Ishikawa (cell line): ENCODE data around the gene ASB2.
A peak's percentile ranks its signal among the peaks of the same experiment; 100 is the strongest.

ENCODE experiments used
- CEBPB ChIP-seq: IDR thresholded peaks from 2 replicates; pipeline ENCODE4 v1.6.1; 2012
- CREB1 ChIP-seq: IDR thresholded peaks from 2 replicates; pipeline ENCODE4 v1.6.1; 2012; ENCODE audit warnings: low read depth
- EGR1 ChIP-seq: IDR thresholded peaks from 2 replicates; pipeline ENCODE4 v1.6.1; 2012
- EP300 ChIP-seq: IDR thresholded peaks from 2 replicates; pipeline ENCODE4 v1.6.1; 2012; ENCODE audit warnings: borderline replicate concordance
- FOXM1 ChIP-seq: IDR thresholded peaks from 2 replicates; pipeline ENCODE4 v1.6.1; 2012; ENCODE audit warnings: low read depth, borderline replicate concordance
- NFIC ChIP-seq: IDR thresholded peaks from 2 replicates; pipeline ENCODE4 v1.6.1; 2012
- RAD21 ChIP-seq: IDR thresholded peaks from 2 replicates; pipeline ENCODE4 v1.6.1; 2012; ENCODE audit warnings: low read depth
- TAF1 ChIP-seq: IDR thresholded peaks from 2 replicates; pipeline ENCODE4 v1.6.1; 2012; ENCODE audit warnings: low read depth, mild to moderate bottlenecking
- TCF12 ChIP-seq: IDR thresholded peaks from 2 replicates; pipeline ENCODE4 v1.6.1; 2012; ENCODE audit warnings: low read depth
- TEAD4 ChIP-seq: IDR thresholded peaks from 2 replicates; pipeline ENCODE4 v1.6.1; 2012
- YY1 ChIP-seq: IDR thresholded peaks from 2 replicates; pipeline ENCODE4 v1.6.1; 2012; ENCODE audit warnings: low read depth
- ZBTB7A ChIP-seq: IDR thresholded peaks from 2 replicates; pipeline ENCODE4 v1.6.1; 2012; ENCODE audit warnings: low read depth
- TF ChIP-seq, protein P1 (sequence below): IDR thresholded peaks from 2 replicates; pipeline ENCODE4 v1.6.1; 2012
- TF ChIP-seq, protein P2 (sequence below): IDR thresholded peaks from 2 replicates; pipeline ENCODE4 v1.6.1; 2012; ENCODE audit warnings: low read depth, mild to moderate bottlenecking
- TF ChIP-seq, protein P3 (sequence below): IDR thresholded peaks from 2 replicates; pipeline ENCODE4 v1.6.1; 2012

The ASB2 gene

DNA sequence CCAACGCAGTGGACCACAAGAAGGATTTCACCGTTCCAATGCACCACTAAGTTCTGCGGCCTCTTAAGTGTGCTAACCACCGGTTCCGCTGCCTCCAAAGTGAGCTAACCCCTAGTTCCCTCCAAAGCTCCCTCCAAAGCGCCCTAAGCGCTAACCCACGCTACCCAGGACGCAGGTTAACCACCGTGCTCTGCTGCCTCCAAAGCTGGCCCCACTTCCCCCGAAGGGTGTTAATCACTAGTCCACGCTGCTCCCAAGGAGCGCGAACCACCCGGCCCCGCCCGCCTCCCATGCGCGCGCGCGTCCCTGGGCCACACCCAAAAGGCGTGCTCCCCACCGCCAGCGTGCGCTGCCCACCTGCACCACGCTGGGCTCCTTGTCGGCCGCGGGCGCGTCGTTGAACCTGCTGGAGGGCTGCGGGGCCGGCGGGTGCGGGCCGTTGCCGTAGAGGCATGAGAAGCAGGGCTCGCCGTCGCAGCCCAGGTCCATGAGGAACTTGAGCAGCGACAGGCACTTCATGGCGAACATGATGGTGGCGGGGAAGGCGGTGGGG lies 37.5 kb downstream of the ASB2 start:
- TF ChIP-seq EP300: no peak
- TF ChIP-seq, protein P1, sequence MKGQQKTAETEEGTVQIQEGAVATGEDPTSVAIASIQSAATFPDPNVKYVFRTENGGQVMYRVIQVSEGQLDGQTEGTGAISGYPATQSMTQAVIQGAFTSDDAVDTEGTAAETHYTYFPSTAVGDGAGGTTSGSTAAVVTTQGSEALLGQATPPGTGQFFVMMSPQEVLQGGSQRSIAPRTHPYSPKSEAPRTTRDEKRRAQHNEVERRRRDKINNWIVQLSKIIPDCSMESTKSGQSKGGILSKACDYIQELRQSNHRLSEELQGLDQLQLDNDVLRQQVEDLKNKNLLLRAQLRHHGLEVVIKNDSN: no peak
- TF ChIP-seq FOXM1: no peak
- TF ChIP-seq, protein P2, sequence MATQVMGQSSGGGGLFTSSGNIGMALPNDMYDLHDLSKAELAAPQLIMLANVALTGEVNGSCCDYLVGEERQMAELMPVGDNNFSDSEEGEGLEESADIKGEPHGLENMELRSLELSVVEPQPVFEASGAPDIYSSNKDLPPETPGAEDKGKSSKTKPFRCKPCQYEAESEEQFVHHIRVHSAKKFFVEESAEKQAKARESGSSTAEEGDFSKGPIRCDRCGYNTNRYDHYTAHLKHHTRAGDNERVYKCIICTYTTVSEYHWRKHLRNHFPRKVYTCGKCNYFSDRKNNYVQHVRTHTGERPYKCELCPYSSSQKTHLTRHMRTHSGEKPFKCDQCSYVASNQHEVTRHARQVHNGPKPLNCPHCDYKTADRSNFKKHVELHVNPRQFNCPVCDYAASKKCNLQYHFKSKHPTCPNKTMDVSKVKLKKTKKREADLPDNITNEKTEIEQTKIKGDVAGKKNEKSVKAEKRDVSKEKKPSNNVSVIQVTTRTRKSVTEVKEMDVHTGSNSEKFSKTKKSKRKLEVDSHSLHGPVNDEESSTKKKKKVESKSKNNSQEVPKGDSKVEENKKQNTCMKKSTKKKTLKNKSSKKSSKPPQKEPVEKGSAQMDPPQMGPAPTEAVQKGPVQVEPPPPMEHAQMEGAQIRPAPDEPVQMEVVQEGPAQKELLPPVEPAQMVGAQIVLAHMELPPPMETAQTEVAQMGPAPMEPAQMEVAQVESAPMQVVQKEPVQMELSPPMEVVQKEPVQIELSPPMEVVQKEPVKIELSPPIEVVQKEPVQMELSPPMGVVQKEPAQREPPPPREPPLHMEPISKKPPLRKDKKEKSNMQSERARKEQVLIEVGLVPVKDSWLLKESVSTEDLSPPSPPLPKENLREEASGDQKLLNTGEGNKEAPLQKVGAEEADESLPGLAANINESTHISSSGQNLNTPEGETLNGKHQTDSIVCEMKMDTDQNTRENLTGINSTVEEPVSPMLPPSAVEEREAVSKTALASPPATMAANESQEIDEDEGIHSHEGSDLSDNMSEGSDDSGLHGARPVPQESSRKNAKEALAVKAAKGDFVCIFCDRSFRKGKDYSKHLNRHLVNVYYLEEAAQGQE: no peak
- TF ChIP-seq TCF12: no peak
- no peak for TF ChIP-seq ZBTB7A

DNA sequence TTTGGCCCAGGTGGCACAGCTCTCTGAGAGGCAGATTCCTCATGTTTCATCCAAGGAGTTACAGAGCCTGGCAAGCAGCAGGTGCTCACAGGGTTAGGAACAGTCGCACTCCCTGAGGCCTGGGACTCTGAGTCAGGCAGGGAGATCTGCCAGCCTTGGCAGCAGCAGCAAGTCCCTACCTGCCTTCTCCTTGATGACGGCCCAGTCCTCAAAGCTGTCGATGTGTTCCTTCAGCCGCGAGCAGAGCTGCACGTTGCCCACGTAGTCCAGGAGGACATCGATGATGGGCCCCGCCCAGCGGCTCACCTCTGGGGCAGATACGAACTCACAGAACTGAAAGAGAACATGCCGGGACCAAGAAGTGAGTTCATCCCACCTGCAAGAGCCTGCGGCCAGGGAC lies 38.9 kb downstream of the ASB2 start:
- no peak for TF ChIP-seq YY1
- no peak for TF ChIP-seq EGR1
- TF ChIP-seq NFIC: no peak
- TF ChIP-seq CREB1: no peak
- no peak for TF ChIP-seq CEBPB
- TF ChIP-seq RAD21: no peak
- TF ChIP-seq, protein P1: no peak
- no peak for TF ChIP-seq ZBTB7A
- TF ChIP-seq, protein P3, sequence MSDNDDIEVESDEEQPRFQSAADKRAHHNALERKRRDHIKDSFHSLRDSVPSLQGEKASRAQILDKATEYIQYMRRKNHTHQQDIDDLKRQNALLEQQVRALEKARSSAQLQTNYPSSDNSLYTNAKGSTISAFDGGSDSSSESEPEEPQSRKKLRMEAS: no peak
- TF ChIP-seq TCF12: no peak
- TF ChIP-seq TAF1: no peak
- TF ChIP-seq, protein P2: no peak
- TF ChIP-seq FOXM1: no peak
- TF ChIP-seq EP300: no peak
- TF ChIP-seq TEAD4: no peak

DNA sequence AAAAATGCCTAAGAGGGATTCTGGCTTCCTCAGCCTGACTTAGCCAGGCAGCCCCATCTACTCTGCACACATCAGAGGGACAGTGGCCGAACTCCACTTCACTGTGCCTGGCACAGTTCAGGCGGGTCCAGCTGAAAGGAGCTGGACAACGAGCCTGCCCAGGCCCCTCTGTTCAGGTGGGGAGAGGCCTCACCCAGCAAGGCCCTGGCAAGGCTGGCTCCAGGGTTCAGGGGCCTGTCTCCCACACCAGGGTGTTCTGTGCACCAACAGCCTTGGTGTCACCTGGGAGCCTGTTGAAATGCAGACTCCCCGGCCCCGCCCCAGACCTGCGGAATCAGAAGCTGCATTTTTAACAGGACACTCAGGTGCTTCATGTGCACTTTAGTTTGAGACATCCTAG lies 39.4 kb downstream of the ASB2 start:
- TF ChIP-seq TEAD4: no peak

DNA sequence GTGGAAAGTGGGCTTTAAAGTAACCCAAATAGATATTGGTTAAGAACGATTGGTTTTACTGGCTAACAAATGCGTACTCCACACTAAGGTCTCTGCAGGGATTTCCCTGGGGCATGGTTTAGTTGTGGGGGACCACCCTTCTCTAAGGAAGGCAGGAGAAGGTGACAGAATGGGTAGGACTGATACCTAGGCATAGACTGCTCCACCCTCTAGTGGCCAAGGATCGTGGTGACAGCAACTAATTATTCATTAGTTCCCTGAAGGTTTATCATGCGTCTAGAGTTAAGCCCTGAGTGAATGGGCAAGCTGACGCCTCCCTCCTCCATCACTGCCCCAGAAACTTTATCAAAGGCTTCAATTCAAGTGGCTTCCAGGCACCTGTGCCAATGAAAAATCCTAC lies 40.1 kb downstream of the ASB2 start:
- peak; percentile 62 for TF ChIP-seq RAD21
- no peak for TF ChIP-seq YY1
- TF ChIP-seq ZBTB7A: no peak

DNA sequence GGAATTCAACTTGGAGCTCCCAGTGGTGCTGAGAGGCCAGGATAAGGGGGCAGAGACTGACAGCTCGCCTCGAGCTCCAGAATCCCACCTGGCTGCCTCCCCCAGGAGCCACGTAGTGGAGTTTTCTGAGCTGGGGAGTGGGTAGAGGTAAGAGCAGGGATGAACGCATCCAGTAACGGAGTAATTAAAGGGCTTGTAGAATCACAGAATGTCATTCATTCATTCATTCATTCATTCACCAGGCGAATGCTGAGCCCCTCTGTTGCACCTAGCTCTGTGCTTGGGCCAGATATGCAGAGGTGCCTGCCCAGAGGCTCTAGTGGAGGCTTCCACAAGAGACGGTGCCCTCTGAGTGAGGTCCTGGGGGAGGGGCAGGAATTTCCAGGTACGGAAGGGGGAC lies 41.2 kb downstream of the ASB2 start:
- TF ChIP-seq CREB1 (no peak), ZBTB7A (no peak), NFIC (no peak), TCF12 (no peak), RAD21 (no peak), YY1 (no peak), CEBPB (no peak), TAF1 (no peak), FOXM1 (no peak)
- TF ChIP-seq, protein P2: no peak
- TF ChIP-seq, protein P3: no peak
